SHP77 (cell line): Measurements from ENCODE around the gene TCF15.
"Not testable (repeated sequence)": the region's sequence is repeated elsewhere in the genome, so short reads cannot be mapped to it uniquely, and the experiment has no call there.

Experiments
- DNase-seq, 2 experiments: peaks; one replicate each; lab custom pipeline; 2025; lab: John Stamatoyannopoulos, UW

TCF15 gene

DNA sequence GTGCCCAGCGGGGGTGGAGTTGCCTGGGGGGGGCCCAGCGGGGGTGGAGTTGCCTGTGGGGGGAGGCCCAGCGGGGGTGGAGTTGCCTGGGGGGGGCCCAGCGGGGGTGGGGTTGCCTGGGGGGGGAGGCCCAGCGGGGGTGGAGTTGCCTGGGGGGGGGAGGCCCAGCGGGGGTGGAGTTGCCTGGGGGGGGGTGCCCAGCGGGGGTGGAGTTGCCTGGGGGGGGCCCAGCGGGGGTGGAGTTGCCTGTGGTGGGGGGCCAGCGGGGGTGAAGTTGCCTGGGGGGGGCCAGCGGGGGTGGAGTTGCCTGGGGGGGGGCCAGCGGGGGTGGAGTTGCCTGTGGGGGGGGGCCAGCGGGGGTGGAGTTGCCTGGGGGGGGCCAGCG lies 31.9 kb upstream of the TCF15 start:
- not testable (repeated sequence) for DNase-seq

DNA sequence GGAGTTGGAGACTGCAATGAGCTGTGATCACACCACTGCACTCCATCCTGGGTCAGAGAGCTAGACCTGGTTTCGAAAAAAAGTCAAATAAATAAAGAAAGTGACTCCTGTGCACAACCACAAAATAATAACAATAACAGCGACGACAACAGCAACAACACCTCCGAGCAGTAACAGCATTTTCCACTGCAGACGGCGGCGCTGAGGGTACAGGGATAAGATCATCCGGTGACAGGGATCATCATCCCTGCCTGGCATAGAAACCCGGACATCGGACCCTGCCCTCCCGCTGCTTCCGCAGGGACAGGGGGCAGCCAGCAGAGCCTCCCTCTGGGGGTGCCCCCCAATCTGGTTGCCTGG lies 31.4 kb upstream of the TCF15 start:
- no peak for DNase-seq

DNA sequence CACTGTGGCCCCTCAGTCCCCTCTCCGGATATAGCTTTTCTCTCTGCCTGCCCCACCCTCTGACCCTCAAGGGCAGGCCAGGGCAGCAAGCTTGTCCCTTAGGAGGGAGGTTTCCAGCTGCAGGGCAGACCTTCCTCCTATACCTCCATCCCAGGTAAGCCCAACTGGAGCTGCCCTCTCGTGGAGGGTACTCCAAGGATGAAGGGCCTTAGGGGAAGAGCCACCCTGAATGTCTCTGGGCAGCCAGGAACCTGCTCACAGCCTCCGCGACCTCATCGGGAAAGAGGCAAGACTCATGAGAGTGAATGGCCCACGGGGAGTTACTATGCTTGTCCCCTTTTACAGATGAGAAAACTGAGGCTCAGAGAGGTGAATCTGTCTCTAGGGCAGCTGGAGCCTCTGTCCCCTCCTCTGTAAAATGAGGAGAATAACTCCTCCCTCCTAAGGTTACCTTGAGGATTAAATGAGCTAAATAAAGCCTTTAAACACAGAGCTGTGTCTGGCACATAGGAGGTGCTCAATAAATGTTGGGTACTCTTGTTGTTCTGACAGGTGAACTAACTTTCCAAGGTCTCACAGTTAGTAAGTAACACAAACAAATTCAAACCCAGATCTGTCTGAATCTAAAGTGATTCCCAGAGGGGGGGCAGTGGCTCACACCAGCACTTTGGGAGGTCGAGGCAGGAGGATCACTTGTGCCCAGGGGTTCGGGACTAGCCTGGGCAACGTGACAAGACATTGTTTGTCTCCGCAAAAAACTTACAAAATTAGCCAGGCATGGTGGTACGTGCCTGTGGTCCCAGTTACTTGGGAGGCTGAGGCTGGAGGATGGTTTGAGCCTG lies 30.8 kb upstream of the TCF15 start:
- DNase-seq: no peak

DNA sequence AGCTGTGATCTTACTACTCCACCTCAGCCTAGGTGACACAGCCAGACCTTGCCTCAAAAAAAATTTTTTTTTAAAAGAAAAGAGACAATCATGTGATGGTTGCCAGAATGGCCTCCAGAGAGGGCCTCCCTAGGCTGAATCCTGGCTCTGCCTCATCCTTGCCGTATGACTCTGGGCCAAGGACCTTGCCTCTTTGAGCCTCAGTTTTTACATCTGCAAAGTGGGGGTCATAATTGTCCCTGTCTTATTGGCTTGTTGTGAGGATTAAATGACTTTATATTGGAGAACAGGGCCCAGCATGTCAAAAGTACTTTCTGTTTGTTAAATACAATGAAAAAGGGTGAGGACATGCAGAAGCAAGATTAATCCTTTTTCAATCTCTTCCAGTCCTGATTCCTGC lies 28.5 kb upstream of the TCF15 start:
- no peak for DNase-seq

DNA sequence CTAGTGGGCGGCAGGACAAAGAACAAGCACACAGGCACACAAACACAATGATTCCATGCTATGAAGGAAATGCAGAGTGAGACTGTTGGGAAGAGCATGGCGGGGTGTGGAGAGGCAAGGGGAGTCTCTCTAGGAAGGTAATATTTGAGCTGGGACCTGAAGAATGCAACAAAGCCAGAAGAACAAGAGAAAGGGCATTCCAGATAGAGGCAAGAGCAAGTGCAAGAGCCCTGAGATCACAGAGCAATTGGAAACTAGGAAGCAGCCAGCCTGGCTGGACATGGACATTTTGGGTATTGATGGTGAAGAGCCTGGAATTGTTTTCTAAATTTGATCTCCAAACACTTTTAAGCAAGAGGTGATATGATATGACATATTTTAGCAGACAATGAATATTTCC lies 27.4 kb upstream of the TCF15 start:
- no peak for DNase-seq

DNA sequence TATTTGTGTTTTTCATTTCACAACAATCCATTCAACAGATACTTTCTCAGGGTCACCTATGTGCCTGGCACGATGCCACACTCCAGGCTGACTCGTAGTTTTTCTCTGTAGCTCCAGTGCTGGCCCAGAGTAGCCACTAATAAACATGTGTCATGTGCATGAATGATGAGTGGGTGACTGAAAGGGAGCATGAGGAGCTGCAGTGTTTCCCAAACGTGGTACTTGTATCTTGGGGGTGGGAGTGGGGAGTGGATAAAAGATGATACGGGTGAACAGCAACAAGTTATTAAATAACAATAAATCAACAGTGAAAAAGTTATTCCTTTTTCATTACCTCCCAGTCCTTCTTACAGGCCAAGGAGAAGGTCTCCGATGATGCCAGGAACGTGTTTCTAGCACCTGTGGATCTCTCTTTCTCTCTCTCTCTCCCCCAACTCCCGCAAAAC lies 25.8 kb upstream of the TCF15 start:
- no peak for DNase-seq

DNA sequence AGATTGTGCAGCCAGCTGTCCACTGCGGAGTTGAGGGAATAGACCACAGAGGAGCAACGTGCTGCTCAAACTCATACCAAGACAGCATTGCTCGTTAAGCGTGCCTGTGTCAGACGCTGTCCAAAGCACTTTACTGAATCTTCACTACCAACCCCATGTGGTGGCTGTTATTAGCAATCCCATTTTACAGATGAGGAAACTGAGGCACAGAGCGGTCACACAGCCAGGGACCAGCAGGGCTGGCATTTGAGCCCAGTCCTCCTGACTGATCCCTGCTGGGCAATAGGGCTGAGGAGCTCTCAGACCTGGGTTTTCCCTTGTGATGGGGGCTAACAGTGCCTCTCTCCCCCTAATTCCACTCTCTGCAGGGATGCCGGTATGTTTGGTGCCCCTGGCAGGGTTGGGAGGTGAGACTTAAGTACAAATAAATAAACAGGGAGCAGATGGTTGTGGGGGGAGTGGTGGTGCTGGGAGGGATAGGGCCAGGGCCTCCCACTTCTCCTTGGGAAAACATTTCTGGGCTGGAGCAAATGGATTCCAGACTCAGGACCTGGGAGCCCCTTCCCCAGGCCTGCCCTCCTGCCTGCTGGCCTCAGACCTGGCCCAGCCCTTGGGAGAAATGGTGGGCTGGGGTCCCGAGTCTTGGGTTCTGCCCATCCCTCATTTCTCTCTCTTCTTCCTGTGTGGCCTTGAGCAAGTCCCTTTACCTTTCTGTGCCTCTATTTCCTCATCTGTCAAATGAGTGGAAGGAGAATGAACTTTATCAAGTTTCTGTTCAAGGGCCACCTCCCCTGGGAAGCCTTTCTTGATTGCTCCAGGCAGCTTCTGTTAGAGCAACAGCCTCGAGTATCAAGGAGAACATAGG lies 25.2 kb upstream of the TCF15 start:
- no peak for DNase-seq

DNA sequence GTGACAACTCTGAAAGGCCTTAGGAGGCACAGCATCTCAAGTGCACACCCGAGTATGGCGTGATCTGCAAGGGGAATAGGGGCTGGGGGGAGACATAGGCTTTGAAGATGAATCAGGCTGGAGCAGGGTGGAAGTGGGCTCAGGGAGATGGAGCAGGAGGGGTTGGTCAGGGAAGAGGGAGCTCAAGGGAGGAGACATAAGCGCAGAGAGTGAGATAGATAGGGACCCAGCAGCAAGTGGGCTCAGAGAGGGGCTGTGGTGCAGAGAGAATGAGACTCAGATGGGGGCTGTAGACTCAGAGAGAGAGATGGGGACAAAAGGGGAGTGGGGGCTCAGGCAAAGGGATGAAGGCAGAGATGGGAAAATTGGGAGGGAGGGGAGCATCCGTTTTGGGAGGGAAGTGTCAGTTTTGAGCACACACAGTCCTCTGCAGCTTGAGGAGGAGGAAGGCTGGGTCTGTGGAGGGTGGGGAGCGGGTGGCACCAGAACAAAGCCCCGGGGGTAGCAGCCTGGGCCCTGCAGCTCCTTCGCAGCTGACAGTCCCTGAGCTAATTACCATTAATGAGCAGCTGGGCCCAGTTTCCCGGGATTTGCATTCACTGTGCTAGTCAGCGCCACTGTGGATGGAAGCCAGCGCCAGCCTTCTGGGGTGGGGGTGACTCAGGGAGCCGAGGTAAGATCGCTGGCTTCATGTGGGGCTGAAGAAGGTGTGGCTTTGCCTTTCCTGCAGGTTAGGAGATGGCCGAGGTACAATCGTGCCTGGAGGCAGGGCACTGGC lies 24.2 kb upstream of the TCF15 start:
- no peak for DNase-seq

DNA sequence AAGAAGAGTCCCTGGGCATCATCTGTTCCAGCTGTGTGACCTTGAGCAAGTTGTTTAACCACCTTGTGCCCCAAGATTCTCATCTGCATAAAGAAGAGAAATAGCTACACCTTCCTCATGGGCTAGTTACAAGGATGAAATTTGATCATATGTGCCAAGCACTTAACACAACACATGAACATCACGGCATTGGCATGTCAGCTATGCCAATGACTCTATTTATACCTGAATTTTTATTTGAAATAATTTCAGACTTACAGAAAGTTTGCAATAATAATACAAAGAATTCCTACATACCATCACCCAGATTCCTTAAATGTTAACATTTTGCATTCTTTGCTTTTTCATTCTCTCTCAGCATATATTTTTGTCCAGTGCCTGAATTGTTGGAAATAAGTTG lies 21.0 kb upstream of the TCF15 start:
- no peak for DNase-seq

DNA sequence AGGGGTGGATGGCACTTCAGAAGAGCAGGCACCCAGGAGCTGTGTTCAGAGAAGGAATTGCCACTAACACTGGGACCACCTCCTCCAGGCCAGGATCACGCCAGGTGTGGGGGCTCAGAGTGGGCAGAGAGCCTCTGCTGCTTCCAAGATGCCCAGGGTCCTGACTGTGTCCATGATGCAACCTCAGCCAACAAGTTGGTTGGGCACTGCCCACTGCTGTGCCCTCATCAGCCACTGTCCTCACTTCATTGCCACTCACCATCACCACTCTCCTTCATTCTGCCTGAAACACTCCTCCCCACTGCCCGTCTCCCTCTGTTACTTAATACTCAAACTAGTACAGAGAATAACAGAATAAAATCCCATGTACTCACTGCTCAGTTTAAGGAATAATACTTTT lies 16.5 kb upstream of the TCF15 start:
- DNase-seq: no peak

DNA sequence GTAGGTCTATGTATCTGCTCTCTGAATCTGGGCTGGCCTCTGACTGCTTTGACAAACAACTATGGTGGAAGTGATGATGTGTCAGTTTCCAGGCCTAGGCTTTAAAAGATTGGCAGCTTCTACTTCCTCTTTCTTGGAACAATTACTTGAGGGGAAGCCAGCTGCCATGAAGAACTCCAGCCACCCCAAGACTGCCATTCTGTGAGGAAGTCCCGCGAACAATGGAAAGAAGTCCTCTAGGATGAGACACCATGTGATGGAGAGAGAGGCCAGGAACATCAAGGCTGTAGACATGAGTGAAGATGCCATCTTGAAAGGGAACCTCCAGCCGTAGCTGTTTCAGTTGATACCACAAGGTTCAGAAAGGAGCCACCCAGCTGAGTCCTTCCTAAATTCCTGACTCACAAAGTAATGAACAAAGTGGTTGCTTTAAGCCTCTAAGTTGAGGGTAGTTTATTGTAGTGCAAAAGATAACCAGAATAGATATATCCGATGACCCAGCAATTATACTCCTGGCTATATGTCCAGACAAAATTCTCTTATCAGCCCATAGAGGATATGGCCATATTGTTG lies 15.3 kb upstream of the TCF15 start:
- DNase-seq: no peak

DNA sequence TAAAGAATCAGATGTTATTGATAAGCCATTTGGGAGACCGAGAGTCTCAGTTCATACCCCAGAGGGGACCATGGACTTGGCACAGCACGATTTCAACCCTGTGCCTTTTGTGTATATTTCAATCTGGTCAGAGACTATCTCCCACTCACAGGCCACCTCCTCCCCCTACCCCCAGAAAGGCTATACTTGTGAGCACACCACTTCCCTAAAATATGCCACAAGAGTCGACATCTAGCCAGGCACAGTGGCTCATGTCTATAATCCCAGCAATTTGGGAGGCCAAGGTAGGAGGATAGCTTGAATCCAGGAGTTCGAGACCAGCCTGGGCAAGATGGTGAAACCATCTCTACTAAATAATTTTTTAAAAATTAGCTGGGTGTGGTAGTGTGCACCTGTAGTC lies 13.6 kb upstream of the TCF15 start:
- no peak for DNase-seq

DNA sequence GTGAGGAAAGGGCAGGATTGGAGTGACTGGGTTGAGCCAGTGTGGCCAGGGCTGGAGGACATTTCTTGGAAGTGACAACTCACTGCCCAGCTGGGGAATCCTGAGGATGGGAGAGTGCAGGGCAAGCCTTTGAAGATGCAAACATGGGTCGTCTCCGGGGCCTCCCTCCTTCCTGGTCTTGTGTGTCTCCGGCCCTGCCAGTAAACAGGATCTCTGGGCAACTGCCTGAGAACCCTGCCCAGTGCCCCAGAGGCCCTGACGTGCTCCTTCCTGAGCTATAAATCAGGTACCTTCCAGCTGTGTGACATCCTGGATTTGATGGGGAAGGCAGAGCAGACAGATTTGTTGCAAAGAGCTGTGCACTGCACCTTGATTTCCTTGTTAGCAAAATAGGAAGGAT lies 12.9 kb upstream of the TCF15 start:
- DNase-seq: no peak

DNA sequence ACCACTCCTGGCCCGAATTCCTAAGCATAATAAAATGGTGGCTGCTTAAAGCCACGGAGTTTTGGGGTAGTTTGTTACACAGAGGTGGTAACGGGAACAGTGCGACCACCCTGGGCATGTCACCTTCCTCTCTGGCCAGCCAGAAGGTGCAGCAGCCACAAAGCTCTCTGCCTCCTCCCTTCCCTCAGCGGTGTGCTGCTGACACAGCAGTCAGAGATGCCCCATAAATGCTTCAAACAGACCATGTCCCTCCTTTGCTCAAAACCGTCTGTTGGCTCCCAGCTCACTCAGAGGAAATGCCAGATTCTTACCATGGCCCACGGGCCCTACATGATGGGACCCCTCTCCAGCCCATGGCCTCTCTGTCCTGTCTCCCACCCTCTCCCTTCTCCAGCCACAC lies 12.1 kb upstream of the TCF15 start:
- DNase-seq: no peak

DNA sequence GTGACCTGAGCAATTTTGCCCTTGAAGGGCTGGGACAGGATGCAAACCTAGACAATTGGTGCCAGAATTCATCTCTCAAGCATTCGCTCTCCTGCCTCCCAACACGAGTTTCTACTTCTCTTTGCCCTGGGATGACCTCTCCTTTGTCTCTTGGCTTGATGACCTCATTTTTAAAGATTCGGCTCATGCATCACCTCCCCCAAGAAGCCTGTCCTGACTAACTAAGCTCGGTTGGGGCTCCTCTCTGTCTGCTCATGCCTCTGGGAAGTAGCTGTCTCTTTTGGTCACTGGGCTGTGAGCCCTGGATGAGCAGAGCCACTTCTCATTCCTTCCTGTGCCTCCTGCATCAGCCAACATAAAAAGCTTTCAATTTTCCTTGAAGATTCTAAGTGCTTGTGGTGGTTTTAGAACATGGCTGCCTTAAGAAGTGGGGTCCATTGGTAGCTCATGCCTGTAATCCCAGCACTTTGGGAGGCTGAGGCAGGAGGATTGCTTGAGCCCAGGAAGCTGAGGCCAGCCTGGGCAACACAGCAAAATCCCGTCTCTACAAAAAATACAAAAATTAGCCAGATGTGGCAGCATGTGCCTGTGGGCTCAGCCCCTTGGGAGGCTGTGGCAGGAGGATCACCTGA lies 11.1 kb upstream of the TCF15 start:
- DNase-seq: no peak

DNA sequence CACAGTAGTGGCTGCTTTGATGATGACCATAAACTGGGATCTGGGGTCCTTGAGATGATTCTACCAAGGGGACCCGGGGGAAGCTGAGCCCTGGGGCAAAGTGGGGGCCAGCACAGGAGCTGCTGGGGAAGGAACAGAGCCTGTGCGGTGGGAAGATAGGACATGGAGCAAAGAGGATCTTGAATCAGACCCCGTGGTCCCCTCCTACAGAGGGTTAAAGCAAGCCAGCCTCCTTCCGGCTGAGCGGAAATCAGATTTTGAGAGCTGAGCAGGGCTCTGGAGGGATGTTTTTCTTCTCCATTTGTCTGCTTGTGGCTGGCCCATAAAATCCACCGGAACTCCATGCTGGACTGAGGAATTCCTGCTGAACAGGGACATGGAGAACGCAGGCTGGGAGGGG lies 10.1 kb upstream of the TCF15 start:
- DNase-seq: no peak

DNA sequence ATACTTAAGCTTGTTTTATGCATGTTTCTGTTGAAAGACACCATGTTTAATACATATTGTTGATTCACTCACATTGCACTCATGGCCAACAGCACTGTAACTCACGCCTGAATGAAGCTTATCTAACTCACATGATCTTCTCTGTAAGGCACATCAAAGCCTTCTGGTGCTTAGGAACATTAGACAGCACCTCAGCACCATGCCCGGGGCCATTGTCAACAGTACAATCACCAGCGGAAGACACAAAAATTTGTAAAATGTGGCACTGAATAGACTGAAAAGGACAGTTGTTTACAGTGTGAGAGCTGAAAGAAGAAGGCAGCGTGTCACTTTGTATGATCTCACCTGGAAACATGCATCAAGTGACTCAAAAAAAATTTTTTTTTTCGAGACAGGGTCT lies 8.9 kb upstream of the TCF15 start:
- no peak for DNase-seq

DNA sequence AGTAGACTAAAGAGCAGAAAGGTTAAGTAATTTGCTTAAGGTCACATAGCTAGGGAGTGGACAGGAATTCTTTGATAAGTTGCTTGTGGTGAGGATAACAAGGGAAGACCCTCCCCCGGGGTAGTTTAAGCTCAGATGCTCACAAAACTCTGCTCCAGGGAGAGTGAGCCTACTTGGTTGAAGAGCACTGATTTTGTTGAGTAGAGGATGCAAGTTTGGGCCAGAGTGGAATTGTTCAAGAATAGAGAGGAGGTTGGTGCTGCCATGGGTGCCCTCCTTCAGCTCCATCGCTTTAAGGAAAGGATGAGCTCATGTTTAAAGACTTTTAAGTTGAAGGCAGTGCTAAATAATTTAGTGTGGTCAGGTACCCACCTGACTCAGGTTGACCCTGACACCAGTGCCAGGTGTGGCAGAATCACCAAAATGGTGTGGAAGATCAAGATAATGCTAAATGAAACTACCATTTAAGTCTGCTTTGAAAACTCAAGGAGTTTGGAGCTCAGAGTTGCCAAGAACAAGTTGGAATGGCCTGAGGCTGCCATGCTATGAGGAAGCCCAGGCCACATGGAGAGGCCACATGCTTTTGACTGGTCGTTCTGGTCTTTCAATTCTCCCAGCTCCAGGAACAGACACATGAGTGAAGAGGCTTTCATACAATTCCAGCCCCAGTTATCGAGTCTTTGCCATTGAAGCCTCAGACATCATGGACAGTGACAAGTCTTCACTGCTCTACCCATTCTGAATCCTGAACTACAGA lies 8.0 kb upstream of the TCF15 start:
- DNase-seq: no peak

DNA sequence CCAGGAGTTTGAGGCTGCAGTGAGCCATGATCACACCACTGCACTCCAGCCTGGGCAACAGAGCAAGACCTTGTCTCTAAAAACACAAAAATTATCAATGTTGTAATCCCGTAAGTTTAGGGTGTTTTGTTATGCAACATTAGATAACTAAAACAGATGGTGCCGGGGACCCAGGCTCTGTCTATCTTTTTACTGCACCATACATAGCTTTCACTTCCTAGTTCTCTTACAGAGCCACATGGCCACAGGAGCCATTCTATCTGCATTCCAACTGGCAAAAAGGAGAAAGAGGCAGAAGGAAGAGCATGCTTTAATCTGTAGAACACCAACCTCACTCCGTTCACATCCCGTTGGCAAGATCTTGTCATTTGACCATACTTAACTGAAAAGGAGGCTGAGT lies 5.4 kb upstream of the TCF15 start:
- no peak for DNase-seq

DNA sequence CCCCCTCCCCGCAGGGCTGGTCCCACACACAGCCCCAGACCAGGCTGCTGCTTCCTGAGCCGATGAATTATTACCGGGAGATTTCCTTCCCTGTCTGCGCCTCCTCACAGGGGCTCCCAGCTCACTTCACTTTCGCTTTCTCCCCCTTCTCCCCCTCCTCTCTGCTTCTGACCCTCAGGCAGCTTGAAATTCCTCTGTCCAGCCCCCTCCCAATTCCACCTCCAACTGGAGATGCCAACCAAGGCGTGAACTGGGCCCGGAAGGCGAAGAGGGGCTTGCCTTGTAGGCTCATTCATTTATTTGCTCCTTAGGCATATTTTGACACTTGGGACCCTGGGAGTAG lies 1.7 kb upstream of the TCF15 start:
- DNase-seq: no peak
